GM12801 (cell line): Measurements from ENCODE around the gene MAPK4.

Source experiments
- TF ChIP-seq, protein P1 (sequence below): IDR thresholded peaks from one replicate; pipeline ENCODE4 v1.5.1; 2011; ENCODE audit warnings: control low read depth; ENCODE audit not compliant: insufficient read length; ENCODE audit errors: extremely low read depth

The MAPK4 gene

DNA sequence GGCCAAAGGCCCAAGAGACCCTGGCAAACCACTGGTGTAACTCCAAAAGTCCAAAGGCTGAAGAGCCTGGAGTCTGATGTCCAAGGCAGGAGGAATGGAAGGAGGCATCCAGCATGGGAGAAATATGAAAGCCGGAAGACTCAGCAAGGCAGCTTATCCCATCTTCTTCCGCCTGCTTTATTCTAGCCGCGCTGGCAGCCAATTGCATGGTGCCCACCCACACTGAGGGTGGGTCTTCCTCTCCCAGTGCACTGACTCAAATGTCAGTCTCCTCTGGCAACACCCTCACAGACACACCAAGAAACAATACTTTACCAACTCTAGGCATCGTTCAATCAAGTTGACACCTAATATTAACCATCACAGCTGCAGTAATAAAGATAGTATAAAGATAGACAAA is 34.1 kb downstream of the MAPK4 start:
- TF ChIP-seq, protein P1, sequence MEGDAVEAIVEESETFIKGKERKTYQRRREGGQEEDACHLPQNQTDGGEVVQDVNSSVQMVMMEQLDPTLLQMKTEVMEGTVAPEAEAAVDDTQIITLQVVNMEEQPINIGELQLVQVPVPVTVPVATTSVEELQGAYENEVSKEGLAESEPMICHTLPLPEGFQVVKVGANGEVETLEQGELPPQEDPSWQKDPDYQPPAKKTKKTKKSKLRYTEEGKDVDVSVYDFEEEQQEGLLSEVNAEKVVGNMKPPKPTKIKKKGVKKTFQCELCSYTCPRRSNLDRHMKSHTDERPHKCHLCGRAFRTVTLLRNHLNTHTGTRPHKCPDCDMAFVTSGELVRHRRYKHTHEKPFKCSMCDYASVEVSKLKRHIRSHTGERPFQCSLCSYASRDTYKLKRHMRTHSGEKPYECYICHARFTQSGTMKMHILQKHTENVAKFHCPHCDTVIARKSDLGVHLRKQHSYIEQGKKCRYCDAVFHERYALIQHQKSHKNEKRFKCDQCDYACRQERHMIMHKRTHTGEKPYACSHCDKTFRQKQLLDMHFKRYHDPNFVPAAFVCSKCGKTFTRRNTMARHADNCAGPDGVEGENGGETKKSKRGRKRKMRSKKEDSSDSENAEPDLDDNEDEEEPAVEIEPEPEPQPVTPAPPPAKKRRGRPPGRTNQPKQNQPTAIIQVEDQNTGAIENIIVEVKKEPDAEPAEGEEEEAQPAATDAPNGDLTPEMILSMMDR = no peak

DNA sequence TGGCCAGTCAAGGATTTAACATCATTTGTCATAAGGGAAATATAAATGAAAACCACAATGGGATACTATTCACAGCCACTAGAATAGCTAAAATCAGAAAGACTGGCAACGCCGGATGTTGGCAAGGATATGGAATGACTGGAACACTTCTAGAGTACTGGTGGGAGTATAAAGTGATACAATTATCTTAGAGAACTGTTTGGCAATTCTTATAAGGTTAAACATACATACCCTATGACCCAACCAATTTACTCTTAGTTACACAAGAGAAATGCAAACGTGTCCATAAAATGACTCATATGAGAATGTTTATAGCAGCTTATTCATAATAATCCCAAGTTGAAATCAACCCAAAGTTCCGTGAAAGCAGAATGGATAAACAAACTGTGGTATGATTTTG is 35.1 kb downstream of the MAPK4 start:
- TF ChIP-seq, protein P1 = no peak

DNA sequence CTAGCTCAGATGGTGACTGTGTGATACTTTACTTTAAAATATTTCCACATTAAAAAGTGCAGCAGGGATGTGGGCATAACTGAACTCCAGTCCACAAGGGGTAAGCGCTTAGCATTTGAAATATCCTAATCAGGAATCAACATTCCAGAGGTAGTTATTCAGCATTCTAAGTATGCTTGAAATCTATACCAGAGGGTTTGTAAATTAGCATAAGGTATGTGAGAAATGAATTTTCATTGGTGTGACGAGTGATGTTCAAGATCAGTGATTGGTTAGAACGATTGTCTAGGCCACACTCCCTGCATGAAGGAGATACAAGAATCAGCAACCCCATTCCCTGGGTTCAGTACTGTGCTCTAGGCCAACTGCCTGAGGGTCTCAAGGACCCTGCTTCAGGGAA is 42.6 kb downstream of the MAPK4 start:
- TF ChIP-seq, protein P1 = no peak

DNA sequence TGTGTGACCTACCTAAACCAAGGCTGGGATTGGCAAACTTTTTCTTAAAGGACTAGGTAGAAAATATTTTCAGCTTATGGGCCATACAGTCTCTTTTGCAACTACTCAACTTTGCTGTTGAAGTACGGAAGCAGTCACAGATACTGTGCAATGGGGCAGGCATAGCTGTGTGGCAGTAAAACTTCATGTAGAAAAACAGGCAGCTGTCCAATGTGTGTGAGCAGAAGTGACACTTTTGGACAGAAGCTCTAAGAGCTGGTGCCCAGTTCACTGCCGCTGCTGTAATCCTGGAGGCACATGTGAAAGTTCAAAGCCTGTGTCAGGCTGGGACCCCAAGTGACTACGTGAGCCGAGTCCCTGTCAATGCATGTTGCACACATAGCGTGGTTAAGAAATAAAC is 46.7 kb downstream of the MAPK4 start:
- TF ChIP-seq, protein P1 = no peak

DNA sequence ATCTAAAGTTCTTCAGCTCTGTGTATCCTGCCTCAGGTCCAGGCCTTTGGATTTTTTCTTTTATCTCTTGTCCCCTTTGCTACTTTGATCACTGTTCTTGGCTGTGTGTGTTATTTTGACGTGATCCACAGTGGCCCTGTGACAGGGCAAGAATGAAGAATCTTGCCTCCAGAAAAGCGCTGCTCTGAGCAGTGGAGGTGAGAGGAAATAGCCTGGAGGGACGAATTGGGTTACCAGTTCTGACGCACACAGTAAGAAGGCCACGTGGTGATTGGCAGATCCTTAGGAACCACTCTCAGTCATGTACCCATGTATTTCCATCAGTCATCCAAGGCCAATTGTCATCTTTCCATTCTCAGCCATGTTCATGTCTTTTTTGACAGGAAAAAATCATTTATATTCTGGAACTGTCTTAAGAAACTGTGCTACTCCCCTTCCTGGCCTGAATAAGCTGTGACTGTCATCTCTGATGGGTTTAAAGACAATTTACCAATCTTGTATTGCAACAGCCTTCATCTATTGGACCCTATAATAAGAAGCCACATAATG is 47.6 kb downstream of the MAPK4 start:
- TF ChIP-seq, protein P1 = no peak

DNA sequence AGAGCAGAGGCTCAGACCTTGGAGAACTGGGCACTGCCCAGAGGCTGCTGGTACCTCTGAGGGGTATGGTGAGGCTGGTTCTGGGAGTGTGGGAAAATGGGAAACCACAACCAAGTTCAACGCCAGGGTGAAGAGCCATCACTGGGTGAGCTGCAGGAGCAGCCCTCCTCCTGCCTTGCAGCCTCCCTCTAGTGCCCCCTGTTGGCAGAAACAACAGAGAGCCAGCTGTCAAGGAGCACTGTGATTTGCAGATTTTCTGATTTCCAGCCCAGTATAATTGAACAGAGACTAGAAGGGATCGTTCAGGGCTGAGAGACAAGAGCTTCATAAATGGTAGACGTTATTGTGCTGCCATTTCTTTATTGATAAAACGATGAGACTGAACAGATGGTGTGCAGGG is 50.5 kb downstream of the MAPK4 start:
- TF ChIP-seq, protein P1 = no peak

DNA sequence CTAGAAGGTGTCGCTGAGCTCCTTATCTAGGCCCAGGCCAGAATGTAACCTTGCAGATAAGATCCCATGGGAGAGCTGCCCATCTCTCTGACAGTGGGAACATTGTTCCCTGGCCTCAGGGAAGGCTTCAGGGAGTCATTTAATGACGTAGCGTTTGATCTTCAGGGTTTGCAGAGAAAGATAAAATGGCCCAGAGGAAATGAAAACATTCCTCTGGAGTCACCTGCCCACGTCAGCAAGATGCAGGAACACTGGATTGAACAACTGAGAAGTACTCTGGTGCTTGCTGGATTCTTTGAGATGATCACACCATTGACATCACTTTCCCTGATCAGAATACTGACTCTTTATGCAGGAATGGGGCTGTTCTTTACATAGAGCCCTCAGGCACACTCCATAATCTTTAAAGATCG is 51.6 kb downstream of the MAPK4 start:
- TF ChIP-seq, protein P1 = no peak
